HUES48 (cell line): Measurements from ENCODE around the gene ACOXL.

ENCODE experiments used
- H3K27ac ChIP-seq: one replicate; pipeline ENCODE4 v1.7.0; 2013; ENCODE audit warnings: low read depth, low read length, inconsistent platforms
- H3K27me3 ChIP-seq: 2 replicates; pipeline ENCODE4 v1.6.1; 2013; ENCODE audit warnings: mild to moderate bottlenecking, low read length; ENCODE audit not compliant: control insufficient read depth, insufficient read depth
- H3K36me3 ChIP-seq: 2 replicates; pipeline ENCODE4 v1.6.1; 2013; ENCODE audit warnings: low read length; ENCODE audit not compliant: control insufficient read depth, insufficient read depth
- H3K4me1 ChIP-seq: 2 replicates; pipeline ENCODE4 v1.6.1; 2013; ENCODE audit warnings: mild to moderate bottlenecking, low read length; ENCODE audit not compliant: control insufficient read depth, insufficient read depth
- H3K4me3 ChIP-seq: 2 replicates; pipeline ENCODE4 v1.5.1; 2013; ENCODE audit warnings: mild to moderate bottlenecking, low read depth, low read length
- H3K9ac ChIP-seq: 2 replicates; pipeline ENCODE4 v1.6.1; 2013; ENCODE audit warnings: mild to moderate bottlenecking, low read depth, low read length, moderate library complexity
- H3K9me3 ChIP-seq: 2 replicates; pipeline ENCODE4 v1.6.1; 2013; ENCODE audit warnings: low read length; ENCODE audit not compliant: control insufficient read depth, insufficient read depth

The ACOXL gene

GRCh38 chr2:111155610-111156009, 423.2 kb downstream of the ACOXL start:
- peaks cover 7% of the 10 kb centered on the region; the same call in 1 of the 2 replicates for H3K4me1 ChIP-seq
- H3K27me3 ChIP-seq: no peaks in the 10 kb centered on the region
- no peak overlapping the region for H3K27ac ChIP-seq
- peaks cover 87% of the 10 kb centered on the region for H3K36me3 ChIP-seq
- H3K9ac ChIP-seq: no peak overlapping the region
- H3K9me3 ChIP-seq: no peaks in the 10 kb centered on the region
- H3K4me3 ChIP-seq: no peak overlapping the region

DNA sequence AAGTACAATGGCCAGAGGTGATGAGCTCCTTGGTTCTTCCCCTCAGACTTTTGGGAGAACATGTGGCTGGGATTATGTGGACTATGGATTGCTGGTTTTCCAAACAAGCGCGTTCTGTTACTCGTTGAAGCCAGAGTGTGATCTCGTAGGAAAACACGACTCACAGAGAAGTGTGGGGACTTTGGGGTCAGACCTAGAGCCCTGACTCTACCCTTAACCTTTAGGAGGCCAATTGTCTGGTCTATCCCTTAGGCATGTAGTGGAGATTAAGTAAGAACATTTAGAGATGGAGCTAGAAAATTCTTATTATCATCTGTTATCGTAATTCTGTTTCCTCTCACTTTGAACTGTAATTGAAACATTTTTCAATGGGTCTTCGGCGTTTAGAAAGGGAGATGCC, 424.2 kb downstream of the ACOXL start:
- Histone ChIP-seq H3K27me3 (no peaks in the 10 kb centered on the region), H3K36me3 (peaks cover 89% of the 10 kb centered on the region), H3K9ac (no peak overlapping the region), H3K27ac (no peak overlapping the region), H3K9me3 (no peaks in the 10 kb centered on the region), H3K4me1 (peaks cover 7% of the 10 kb centered on the region; the same call in 1 of the 2 replicates), H3K4me3 (no peak overlapping the region)

DNA sequence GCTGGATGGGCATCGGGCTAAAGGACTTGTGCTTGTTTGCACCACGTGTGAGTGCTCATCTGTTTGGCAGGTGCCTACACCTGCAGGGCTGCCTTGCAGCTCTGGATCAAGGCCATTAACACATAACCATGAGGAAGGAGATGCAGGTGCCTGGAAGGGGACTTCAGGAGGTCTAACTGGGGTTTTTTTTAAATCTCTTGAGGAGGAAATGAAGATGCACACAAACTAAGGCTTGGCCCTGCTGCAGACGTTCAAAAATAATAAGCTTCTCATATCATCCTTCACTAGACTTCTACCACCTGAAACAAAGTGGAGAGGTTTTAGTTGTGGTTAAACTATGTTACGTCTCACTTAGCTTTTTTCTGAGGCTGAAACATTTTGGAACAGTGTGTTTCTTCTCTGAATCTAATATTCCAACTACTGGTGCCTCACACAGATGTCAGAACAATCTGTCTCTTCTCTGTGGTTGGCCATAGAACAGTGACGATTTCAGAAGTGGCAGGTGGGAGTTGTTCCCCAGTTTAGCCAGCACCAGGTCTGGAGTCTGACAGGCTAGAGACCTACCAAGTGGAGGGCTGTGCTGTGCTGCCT, 424.8 kb downstream of the ACOXL start:
- H3K4me3 ChIP-seq: no peak overlapping the region
- H3K9ac ChIP-seq: no peak overlapping the region
- H3K27ac ChIP-seq: no peak overlapping the region
- no peaks in the 10 kb centered on the region for H3K27me3 ChIP-seq
- peaks cover 88% of the 10 kb centered on the region for H3K36me3 ChIP-seq
- H3K4me1 ChIP-seq: peaks cover 7% of the 10 kb centered on the region; the same call in 1 of the 2 replicates
- H3K9me3 ChIP-seq: no peaks in the 10 kb centered on the region

GRCh38 chr2:111157798-111158197, 425.4 kb downstream of the ACOXL start:
- no peak overlapping the region for H3K4me3 ChIP-seq
- no peak overlapping the region for H3K9ac ChIP-seq

GRCh38 chr2:111159641-111160040, 427.3 kb downstream of the ACOXL start:
- Histone ChIP-seq H3K27me3 (no peaks in the 10 kb centered on the region), H3K4me1 (peaks cover 31% of the 10 kb centered on the region), H3K9ac (no peak overlapping the region), H3K36me3 (peaks cover 81% of the 10 kb centered on the region), H3K4me3 (no peak overlapping the region), H3K27ac (no peak overlapping the region), H3K9me3 (no peaks in the 10 kb centered on the region)

More at GRCh38 chr2:111157798-111158197, 425.4 kb downstream of the ACOXL start:
- Histone ChIP-seq H3K36me3 (peaks cover 88% of the 10 kb centered on the region), H3K27ac (no peak overlapping the region), H3K27me3 (no peaks in the 10 kb centered on the region), H3K9me3 (no peaks in the 10 kb centered on the region), H3K4me1 (peaks cover 13% of the 10 kb centered on the region)

GRCh38 chr2:111160758-111161157, 428.4 kb downstream of the ACOXL start:
- H3K27ac ChIP-seq: no peak overlapping the region
- H3K36me3 ChIP-seq: peaks cover 82% of the 10 kb centered on the region
- peaks cover 36% of the 10 kb centered on the region for H3K4me1 ChIP-seq
- no peaks in the 10 kb centered on the region for H3K27me3 ChIP-seq
- H3K9me3 ChIP-seq: no peaks in the 10 kb centered on the region
- no peak overlapping the region for H3K4me3 ChIP-seq
- no peak overlapping the region for H3K9ac ChIP-seq

- Histone ChIP-seq H3K4me1 (peaks cover 36% of the 10 kb centered on the region), H3K9ac (no peak overlapping the region), H3K36me3 (peaks cover 83% of the 10 kb centered on the region), H3K4me3 (no peak overlapping the region), H3K27me3 (no peaks in the 10 kb centered on the region), H3K27ac (no peak overlapping the region), H3K9me3 (no peaks in the 10 kb centered on the region)
Measured at GRCh38 chr2:111161971-111162370, 429.6 kb downstream of the ACOXL start.

GRCh38 chr2:111162718-111163331, 430.5 kb downstream of the ACOXL start:
- Histone ChIP-seq H3K27ac (no peak overlapping the region), H3K4me1 (peaks cover 33% of the 10 kb centered on the region), H3K9me3 (no peaks in the 10 kb centered on the region), H3K36me3 (peaks cover 78% of the 10 kb centered on the region), H3K9ac (no peak overlapping the region), H3K27me3 (no peaks in the 10 kb centered on the region), H3K4me3 (no peak overlapping the region)

DNA sequence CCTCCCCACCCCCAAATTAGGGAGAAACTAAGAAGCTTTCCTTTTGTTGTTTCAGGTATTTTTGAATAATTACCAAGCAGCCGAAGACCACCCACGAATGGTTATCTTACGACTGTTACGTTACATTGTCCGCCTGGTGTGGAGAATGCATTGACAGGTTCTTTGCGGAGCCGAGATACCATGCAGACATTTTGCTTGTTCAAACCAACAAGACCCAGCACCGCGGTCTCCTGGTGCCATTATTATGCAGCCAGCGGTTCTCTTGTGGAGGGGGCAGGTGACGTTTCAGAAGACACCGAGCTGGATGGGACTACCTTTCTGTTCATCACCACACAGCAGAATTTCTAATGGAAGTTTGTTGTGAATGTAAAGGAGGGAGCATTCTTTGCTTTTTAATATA, 431.7 kb downstream of the ACOXL start:
- Histone ChIP-seq H3K9me3 (no peaks in the 10 kb centered on the region), H3K36me3 (peaks cover 67% of the 10 kb centered on the region), H3K4me3 (no peak overlapping the region), H3K27ac (peak overlapping the region; percentile 8), H3K4me1 (peaks cover 33% of the 10 kb centered on the region), H3K27me3 (no peaks in the 10 kb centered on the region), H3K9ac (no peak overlapping the region)

GRCh38 chr2:111165084-111165483, 432.7 kb downstream of the ACOXL start:
- H3K4me1 ChIP-seq: peaks cover 33% of the 10 kb centered on the region
- H3K36me3 ChIP-seq: peaks cover 57% of the 10 kb centered on the region
- H3K4me3 ChIP-seq: no peak overlapping the region
- no peaks in the 10 kb centered on the region for H3K9me3 ChIP-seq
- no peaks in the 10 kb centered on the region for H3K27me3 ChIP-seq
- no peak overlapping the region for H3K27ac ChIP-seq
- H3K9ac ChIP-seq: no peak overlapping the region

GRCh38 chr2:111166115-111166514, 433.7 kb downstream of the ACOXL start:
- H3K36me3 ChIP-seq: peaks cover 48% of the 10 kb centered on the region
- peaks cover 33% of the 10 kb centered on the region for H3K4me1 ChIP-seq

More at GRCh38 chr2:111166115-111166514, 433.7 kb downstream of the ACOXL start:
- Histone ChIP-seq H3K9ac (no peak overlapping the region), H3K27me3 (no peaks in the 10 kb centered on the region), H3K4me3 (no peak overlapping the region), H3K27ac (no peak overlapping the region), H3K9me3 (no peaks in the 10 kb centered on the region)
